Activated CD8-positive, alpha-beta memory T cell treated with anti-CD3 and anti-CD28 coated beads, Interleukin-2, amount 10 ng/mL, durations not matched to agents 7 days and 5 days (primary cell): Measurements from ENCODE around the gene ATF1. TPM values are rescaled to one million over a fixed set of nuclear protein-coding genes. Genes with fewer than 3 reads are reported as not detected.

ENCODE experiments used
- ATAC-seq: fragments of 150-1000 bp; cut with Tn5 transposase; one replicate; pipeline ENCODE4 v1.10.0; 2021; ENCODE audit warnings: moderate library complexity
- CTCF ChIA-PET: fragments of 350-600 bp; sonication (Branson Sonifier 250); formaldehyde crosslinking; loops from one replicate; lab custom pipeline; 2021; ENCODE audit warnings: antibody characterized with exemption; lab: Charles Lee
- DNase-seq: peaks from one replicate; pipeline ENCODE4 v3.0.0-alpha.2; 2020
- H3K27ac Mint-ChIP-seq: one replicate; pipeline ENCODE4 v1.8.0; 2021; ENCODE audit warnings: mild to moderate bottlenecking, mixed read lengths
- H3K27me3 Mint-ChIP-seq: one replicate; pipeline ENCODE4 v1.8.0; 2021; ENCODE audit warnings: mixed read lengths
- H3K36me3 Mint-ChIP-seq: one replicate; pipeline ENCODE4 v1.8.0; 2021; ENCODE audit warnings: mild to moderate bottlenecking, mixed read lengths
- H3K4me1 Mint-ChIP-seq: one replicate; pipeline ENCODE4 v1.8.0; 2021; ENCODE audit warnings: mixed read lengths
- H3K4me3 Mint-ChIP-seq: one replicate; pipeline ENCODE4 v1.8.0; 2021; ENCODE audit warnings: mild to moderate bottlenecking, moderate library complexity, mixed read lengths
- H3K9me3 Mint-ChIP-seq: one replicate; pipeline ENCODE4 v1.8.0; 2022; ENCODE audit warnings: low read depth, mixed read lengths
- total RNA-seq, 2 experiments: library from RNA; stranded (reverse); gene quantifications; one replicate each; pipeline ENCODE4 v1.2.3, GENCODE V29; 2021

Gene ATF1
- total RNA-seq, result 10 to 100 TPM; 29.4 to 44.0 TPM

- CTCF ChIA-PET, result interaction anchor here (0.8 to 4.1 kb wide), 8 partner anchors 10 to 577 kb away, joined by 3 to 46 read pairs (median 6); partner anchors contain the start of genes DAZAP2, DIP2B and SLC11A2
- peak within 1 kb of the TSS; percentile 95 for H3K27ac Mint-ChIP-seq
- peaks cover 32% of the 10 kb centered on the region for H3K4me1 Mint-ChIP-seq
- H3K4me3 Mint-ChIP-seq, result peak within 1 kb of the TSS; percentile 85
- peaks cover 12% of the 10 kb centered on the region for H3K36me3 Mint-ChIP-seq
- ATAC-seq (peak; percentile 84), DNase-seq (peak; percentile 93)
- no peaks in the 10 kb centered on the region for H3K27me3 Mint-ChIP-seq
- H3K9me3 Mint-ChIP-seq, result no peaks in the 10 kb centered on the region
Observed at GRCh38 chr12:50763639-50764285, at the start of gene ATF1. ATF1 (plus strand) TSS chr12:50764101; CDS start chr12:50780146, 16,045 bp downstream.

DNA sequence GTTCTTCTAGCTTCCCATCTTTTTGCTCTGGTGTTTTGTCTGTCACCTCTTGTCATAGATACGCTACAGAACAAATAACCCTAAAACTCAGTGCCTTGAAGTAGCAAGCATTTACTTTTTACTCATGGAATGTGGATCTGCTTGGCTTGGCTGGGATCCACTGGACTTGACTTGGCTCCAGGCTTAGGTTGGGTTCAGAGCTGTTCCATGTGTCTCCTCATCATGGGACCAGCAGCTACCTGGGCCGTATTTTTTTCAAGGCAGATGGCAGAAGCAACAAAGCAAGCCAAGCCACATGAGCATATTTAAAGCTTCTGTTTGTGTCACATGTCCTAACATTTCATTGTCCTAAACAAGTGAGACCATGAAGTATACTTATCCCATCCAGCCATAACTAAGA lies 48.7 kb upstream of the ATF1 start:
- ATAC-seq, result no peak
- CTCF ChIA-PET, result no interaction called here
- no peaks in the 10 kb centered on the region for H3K4me1 Mint-ChIP-seq

DNA sequence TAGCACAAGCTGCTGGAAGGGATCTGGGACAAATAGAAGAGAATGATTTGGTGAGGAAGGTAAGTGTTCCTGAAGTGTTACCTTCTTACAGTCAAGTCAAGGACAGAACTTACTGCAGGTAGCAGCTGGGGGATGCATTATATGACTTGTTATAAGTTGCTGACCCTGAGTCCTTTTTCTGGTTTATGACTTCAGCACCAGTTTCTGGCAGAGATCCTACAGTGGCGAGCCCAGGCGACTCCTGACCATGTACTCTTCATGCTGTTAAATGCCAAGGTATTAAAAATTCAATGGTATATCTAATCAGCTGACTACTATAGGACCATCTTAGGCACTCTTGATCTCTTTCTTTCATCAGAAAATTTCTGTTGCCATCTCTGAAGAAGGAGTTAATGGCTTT lies 45.1 kb upstream of the ATF1 start:
- CTCF ChIA-PET, result no interaction called here

More for the DNA sequence above, 48.7 kb upstream of the ATF1 start:
- no peak for DNase-seq
- Mint-ChIP-seq H3K4me3 (no peak overlapping the region), H3K9me3 (no peaks in the 10 kb centered on the region), H3K36me3 (peaks cover 8% of the 10 kb centered on the region), H3K27me3 (no peaks in the 10 kb centered on the region), H3K27ac (no peak overlapping the region)

DNA sequence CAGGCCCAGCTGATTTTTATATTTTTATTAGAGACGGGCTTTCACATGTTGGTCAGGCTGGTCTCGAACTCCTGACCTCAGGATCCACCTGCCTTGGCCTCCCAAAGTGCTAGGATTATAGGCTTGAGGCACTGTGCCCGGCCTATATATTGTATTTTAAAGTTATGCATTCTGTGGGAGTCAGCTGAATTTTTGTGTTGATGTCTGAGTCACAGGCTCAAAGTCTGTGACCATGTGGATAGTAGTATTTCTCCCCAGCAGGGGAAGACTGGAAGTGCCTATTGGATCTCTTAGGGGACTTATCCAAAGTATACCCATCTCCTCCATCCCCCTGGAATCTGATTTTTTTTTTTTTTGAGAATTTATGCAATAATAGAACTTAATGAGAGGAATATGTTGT lies 43.8 kb upstream of the ATF1 start:
- H3K4me1 Mint-ChIP-seq, result peaks cover 8% of the 10 kb centered on the region
- CTCF ChIA-PET, result no interaction called here
- no peak overlapping the region for H3K27ac Mint-ChIP-seq
- H3K9me3 Mint-ChIP-seq, result no peaks in the 10 kb centered on the region
- no peak overlapping the region for H3K4me3 Mint-ChIP-seq
- no peak for DNase-seq
- H3K36me3 Mint-ChIP-seq, result peaks cover 11% of the 10 kb centered on the region
- no peak for ATAC-seq
- H3K27me3 Mint-ChIP-seq, result no peaks in the 10 kb centered on the region

More for the DNA sequence above, 45.1 kb upstream of the ATF1 start:
- no peak for ATAC-seq
- DNase-seq, result no peak
- Mint-ChIP-seq H3K4me3 (no peak overlapping the region), H3K27me3 (no peaks in the 10 kb centered on the region), H3K4me1 (peaks cover 8% of the 10 kb centered on the region), H3K27ac (no peak overlapping the region), H3K36me3 (peaks cover 12% of the 10 kb centered on the region), H3K9me3 (no peaks in the 10 kb centered on the region)

GRCh38 chr12:50720501-50720900 lies 43.4 kb upstream of the ATF1 start:
- Mint-ChIP-seq H3K4me3 (no peak overlapping the region), H3K4me1 (peaks cover 8% of the 10 kb centered on the region), H3K27me3 (no peaks in the 10 kb centered on the region), H3K27ac (no peak overlapping the region), H3K9me3 (no peaks in the 10 kb centered on the region), H3K36me3 (peaks cover 10% of the 10 kb centered on the region)
- CTCF ChIA-PET, result no interaction called here
- no peak for DNase-seq
- ATAC-seq, result no peak

GRCh38 chr12:50723865-50724264 lies 40.0 kb upstream of the ATF1 start:
- no peak overlapping the region for H3K4me3 Mint-ChIP-seq
- H3K27ac Mint-ChIP-seq, result no peak overlapping the region
- no peaks in the 10 kb centered on the region for H3K27me3 Mint-ChIP-seq
- H3K9me3 Mint-ChIP-seq, result no peaks in the 10 kb centered on the region
- H3K4me1 Mint-ChIP-seq, result peaks cover 8% of the 10 kb centered on the region
- ATAC-seq (no peak), DNase-seq (no peak)
- peaks cover 8% of the 10 kb centered on the region for H3K36me3 Mint-ChIP-seq
- CTCF ChIA-PET, result interaction anchor here (1.5 kb wide), 1 partner anchor 17 kb away, joined by 3 read pairs; no protein-coding TSS in a partner anchor

DNA sequence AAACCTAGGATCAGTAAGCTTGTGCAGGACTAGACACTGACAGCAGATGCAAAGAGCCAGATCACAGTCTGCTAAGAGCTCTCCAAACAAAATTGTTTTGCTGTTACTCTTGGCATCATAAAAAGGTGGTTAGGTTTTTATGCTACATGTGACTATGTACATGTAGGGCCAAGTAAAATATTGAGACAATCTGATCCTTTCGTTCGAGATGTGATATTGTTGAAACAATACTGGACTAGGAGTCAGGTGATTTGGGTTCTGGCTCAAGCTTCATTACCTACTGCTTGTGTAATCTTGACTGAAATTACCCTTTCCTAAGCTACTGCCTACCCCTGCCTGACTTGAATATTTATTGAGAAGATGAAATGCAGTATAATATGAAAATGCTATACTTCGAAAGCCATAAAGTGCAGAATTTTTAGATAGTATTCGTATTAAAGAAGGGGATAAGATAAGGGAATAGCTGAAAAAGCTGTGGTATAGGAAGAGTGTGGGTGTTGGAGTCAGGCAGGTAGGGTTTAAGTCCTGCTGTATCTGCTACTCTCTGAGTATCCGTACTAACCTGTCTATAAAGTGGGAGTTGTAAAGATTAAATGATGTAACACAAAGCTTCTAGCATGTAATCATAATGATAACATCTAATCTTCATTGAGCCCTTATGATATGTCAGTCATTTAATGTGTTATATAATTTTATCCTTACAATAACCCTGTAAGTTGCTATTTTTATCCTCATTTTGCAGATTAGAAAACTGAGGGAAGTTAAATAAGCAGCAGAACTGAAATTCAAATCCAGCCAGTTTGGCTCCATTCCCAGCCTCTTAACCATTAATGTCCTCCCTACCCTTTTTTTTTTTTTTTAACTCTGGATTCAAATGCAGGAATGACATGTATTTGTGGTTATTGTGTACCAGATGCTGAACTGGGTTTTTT lies 38.6 kb upstream of the ATF1 start:
- Mint-ChIP-seq H3K9me3 (no peaks in the 10 kb centered on the region), H3K4me3 (no peak overlapping the region), H3K27ac (no peak overlapping the region), H3K27me3 (no peaks in the 10 kb centered on the region), H3K36me3 (peaks cover 10% of the 10 kb centered on the region), H3K4me1 (peaks cover 8% of the 10 kb centered on the region)
- ATAC-seq, result no peak
- DNase-seq, result no peak
- CTCF ChIA-PET, result interaction anchor here (1.5 kb wide), 1 partner anchor 16 kb away, joined by 3 read pairs; no protein-coding TSS in a partner anchor

DNA sequence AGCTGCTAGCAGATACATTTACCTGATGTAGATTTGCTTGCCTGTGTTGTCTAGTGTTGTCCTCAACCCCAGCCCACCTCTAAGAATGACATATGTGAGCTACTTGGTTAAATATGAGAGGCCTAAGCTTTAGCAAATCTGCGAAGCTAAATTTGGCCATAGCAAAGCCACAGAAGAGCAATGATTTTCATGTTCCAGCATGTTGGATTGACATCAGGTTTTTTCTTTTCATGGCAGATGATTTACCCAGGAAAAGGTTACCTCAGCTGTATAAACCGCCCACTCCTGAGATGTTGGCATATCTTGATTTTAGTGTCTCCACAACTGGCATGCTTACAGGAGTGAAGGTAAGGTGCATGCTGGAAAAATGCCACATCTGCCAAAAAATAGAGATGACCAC lies 36.4 kb upstream of the ATF1 start:
- Mint-ChIP-seq H3K27ac (no peak overlapping the region), H3K27me3 (no peaks in the 10 kb centered on the region), H3K9me3 (no peaks in the 10 kb centered on the region), H3K4me3 (no peak overlapping the region), H3K4me1 (peaks cover 6% of the 10 kb centered on the region), H3K36me3 (peaks cover 8% of the 10 kb centered on the region)
- ATAC-seq (no peak), DNase-seq (no peak)
- CTCF ChIA-PET, result no interaction called here

GRCh38 chr12:50728417-50728816 lies 35.5 kb upstream of the ATF1 start:
- ATAC-seq (no peak), DNase-seq (no peak)
- Mint-ChIP-seq H3K4me1 (no peaks in the 10 kb centered on the region), H3K4me3 (no peak overlapping the region), H3K27ac (no peak overlapping the region), H3K36me3 (peaks cover 8% of the 10 kb centered on the region), H3K27me3 (no peaks in the 10 kb centered on the region), H3K9me3 (no peaks in the 10 kb centered on the region)
- CTCF ChIA-PET, result no interaction called here

DNA sequence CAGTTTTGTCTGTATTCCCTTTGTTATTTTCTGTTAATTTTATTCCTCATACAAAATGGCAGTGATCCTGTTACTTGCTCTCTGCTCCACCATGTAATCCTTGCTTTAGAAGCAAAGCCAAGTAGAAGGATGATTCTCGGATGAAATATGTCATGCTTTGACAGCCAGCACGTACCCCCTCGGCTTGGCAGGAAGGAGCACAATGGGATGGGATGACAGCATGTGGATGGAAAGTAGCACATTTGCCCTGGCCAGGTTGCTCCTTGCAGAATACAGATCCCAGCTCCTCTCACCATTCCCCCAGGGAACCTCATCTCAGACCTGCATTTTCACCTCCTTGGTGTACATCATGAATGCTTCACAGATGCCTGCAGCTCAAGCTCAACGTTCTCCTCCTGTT lies 35.1 kb upstream of the ATF1 start:
- ATAC-seq, result no peak
- CTCF ChIA-PET, result no interaction called here
- Mint-ChIP-seq H3K27ac (no peak overlapping the region), H3K27me3 (no peaks in the 10 kb centered on the region), H3K36me3 (peaks cover 8% of the 10 kb centered on the region), H3K9me3 (no peaks in the 10 kb centered on the region), H3K4me3 (no peak overlapping the region), H3K4me1 (no peaks in the 10 kb centered on the region)
- DNase-seq, result no peak

DNA sequence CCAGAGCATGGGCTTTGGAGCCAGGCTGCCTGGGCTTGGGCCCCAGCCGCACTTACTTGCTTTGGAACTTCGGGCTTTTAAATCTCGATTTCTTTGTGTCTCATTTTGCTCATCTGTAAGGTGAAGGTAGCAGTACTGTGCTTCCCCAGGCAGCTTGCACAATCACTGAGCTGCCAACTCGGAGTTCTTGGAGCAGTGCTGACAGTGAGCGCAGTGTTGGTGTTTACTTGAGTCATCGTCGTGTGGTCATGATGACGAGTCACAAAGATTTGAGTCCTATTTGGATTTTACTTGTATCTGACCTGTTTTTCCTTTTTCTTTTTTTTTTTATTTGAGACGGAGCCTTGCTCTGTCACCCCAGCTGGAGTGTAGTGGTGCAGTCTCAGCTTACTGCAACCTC lies 31.3 kb upstream of the ATF1 start:
- peaks cover 8% of the 10 kb centered on the region for H3K36me3 Mint-ChIP-seq
- no peaks in the 10 kb centered on the region for H3K9me3 Mint-ChIP-seq

DNA sequence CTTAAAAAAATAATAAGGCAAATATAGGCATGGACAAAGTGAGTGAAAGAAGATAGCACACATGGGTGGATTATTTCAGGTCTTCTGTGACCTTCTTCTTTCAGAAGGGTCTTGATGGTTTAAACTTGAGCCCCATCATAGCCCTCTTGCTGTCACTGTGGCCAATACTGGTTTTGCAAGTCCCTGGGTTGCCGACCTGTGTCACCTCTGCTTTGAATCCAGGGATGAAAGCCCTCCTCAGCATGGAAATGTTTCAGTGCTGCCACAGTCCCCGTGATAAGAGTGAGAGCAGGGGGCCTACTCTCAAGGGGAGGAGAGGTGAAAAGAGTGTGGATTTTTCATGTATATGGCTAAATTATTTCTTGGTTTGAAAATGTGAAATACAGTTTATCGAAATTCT lies 30.2 kb upstream of the ATF1 start:
- no peaks in the 10 kb centered on the region for H3K27me3 Mint-ChIP-seq
- H3K9me3 Mint-ChIP-seq, result no peaks in the 10 kb centered on the region
- DNase-seq, result no peak
- ATAC-seq, result no peak
- no peak overlapping the region for H3K4me3 Mint-ChIP-seq
- peaks cover 8% of the 10 kb centered on the region for H3K36me3 Mint-ChIP-seq
- CTCF ChIA-PET, result no interaction called here
- no peak overlapping the region for H3K27ac Mint-ChIP-seq
- H3K4me1 Mint-ChIP-seq, result no peaks in the 10 kb centered on the region

More for the DNA sequence above, 31.3 kb upstream of the ATF1 start:
- ATAC-seq, result no peak
- no peak overlapping the region for H3K4me3 Mint-ChIP-seq
- no peak overlapping the region for H3K27ac Mint-ChIP-seq
- DNase-seq, result no peak
- H3K27me3 Mint-ChIP-seq, result no peaks in the 10 kb centered on the region
- no peaks in the 10 kb centered on the region for H3K4me1 Mint-ChIP-seq
- CTCF ChIA-PET, result no interaction called here

DNA sequence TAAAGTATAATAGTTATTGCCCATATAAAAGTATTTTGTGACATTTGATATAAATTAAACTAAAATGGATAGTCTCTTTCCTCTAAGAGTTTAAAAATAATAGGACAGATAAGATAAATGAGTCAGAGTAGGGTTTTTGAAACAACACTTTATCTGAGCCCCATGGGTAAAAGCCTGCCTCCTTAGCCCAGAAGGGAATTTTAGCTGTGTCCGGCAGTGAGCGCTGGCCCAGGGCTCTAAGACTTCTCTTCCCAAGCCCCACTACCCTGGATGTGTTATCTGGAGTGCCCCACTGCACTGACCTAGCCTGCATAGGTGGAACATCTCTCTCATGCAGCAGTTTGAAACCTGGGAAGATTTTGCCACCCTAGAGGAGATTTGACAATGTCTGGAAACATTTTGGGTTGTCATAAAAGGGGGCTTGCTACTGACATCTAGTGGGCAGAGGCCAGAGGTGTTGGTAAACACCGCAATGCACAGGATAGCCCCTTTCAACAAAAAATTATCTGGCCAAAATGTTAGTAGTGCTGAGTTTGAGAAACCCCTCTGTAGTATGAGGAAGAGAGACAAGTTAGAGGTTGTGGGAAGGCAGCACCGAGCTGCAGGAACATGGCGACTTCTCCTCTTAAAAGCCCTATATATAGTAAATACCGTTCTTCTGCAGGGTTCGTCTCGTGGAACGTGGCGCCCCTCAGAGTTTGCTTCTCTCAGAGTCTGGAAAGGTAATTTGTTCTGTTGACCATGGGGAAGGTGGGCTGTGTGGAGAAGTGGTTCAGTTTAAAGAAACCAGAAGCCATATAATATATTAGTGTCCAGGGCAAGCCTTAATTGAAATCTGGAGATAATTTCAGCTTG lies 29.3 kb upstream of the ATF1 start:
- H3K4me3 Mint-ChIP-seq, result no peak overlapping the region
- CTCF ChIA-PET, result interaction anchor here (0.6 to 1.1 kb wide), 4 partner anchors 14 to 231 kb away, joined by 3 read pairs; no protein-coding TSS in a partner anchor
- H3K36me3 Mint-ChIP-seq, result peaks cover 12% of the 10 kb centered on the region
- H3K27me3 Mint-ChIP-seq, result no peaks in the 10 kb centered on the region
- H3K27ac Mint-ChIP-seq, result no peak overlapping the region
- DNase-seq, result no peak
- no peaks in the 10 kb centered on the region for H3K9me3 Mint-ChIP-seq
- H3K4me1 Mint-ChIP-seq, result no peaks in the 10 kb centered on the region
- ATAC-seq, result no peak
